ES-I3 (cell line): ENCODE data around the gene OLFML3.
"Not testable (repeated sequence)": the region's sequence is repeated elsewhere in the genome, so short reads cannot be mapped to it uniquely, and the experiment has no call there.

Source experiments
- H3K36me3 ChIP-seq: 2 replicates; pipeline ENCODE4 v1.6.1; 2013; ENCODE audit warnings: mild to moderate bottlenecking, low read length, control low read depth, moderate library complexity; ENCODE audit not compliant: insufficient read depth
- H3K4me1 ChIP-seq: 2 replicates; pipeline ENCODE4 v1.6.1; 2013; ENCODE audit warnings: mild to moderate bottlenecking, control low read depth, low read length; ENCODE audit not compliant: insufficient read depth
- H3K9ac ChIP-seq: 2 replicates; pipeline ENCODE4 v1.6.1; 2013; ENCODE audit warnings: low read depth, mild to moderate bottlenecking, low read length, moderate library complexity
- H3K9me3 ChIP-seq: 2 replicates; pipeline ENCODE4 v1.6.1; 2013; ENCODE audit warnings: mild to moderate bottlenecking, low read length, moderate library complexity; ENCODE audit not compliant: control insufficient read depth, insufficient read depth

The OLFML3 gene

GRCh38 chr1:114009393-114009792 is 30.1 kb downstream of the OLFML3 start:
- no peak overlapping the region for H3K9ac ChIP-seq
- no peaks in the 10 kb centered on the region for H3K36me3 ChIP-seq
- H3K4me1 ChIP-seq = peaks cover 7% of the 10 kb centered on the region; the same call in 1 of the 2 replicates
- 0 out of 2 replicates have a peak, but pooled peaks cover 3% of the 10 kb centered on the region for H3K9me3 ChIP-seq

DNA sequence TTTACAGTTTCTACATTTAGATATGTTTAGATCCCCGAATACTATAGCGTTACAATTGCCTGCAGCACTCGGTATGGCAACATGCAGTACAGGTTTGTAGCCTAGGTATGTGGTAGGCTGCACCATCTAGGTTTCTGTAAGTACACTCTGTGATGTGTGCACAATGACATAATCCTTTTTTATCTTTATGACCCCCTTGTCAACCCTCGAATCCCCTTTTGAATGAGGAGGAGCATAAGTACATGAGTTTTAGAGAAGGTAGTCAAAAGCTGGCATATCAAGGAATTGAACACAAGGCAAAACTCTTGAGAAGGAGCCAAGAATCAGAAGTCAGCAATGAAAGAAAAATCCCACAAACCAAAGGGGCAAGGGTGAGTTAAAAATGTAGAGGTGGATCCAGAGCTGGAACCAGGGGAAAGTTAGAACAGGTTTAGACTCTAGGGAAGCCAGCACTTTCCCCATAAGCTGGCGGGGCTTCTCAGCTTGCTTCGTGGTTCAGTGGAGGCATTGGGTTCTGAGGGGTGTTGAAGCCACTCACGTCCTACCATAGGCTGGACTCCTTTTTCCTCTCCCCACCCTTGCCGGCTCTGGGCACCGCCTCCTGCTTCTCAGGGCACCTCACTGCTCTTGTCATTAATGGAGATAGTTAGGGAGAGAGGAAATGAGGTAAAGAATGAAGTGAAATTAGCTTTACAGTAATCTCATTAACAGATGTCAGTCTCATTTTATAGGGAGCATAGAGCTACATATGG is 31.3 kb downstream of the OLFML3 start:
- Histone ChIP-seq H3K9ac (no peak overlapping the region), H3K4me1 (peaks cover 7% of the 10 kb centered on the region; the same call in 1 of the 2 replicates), H3K36me3 (no peaks in the 10 kb centered on the region; the same call in 1 of the 2 replicates), H3K9me3 (no peaks in the 10 kb centered on the region)

DNA sequence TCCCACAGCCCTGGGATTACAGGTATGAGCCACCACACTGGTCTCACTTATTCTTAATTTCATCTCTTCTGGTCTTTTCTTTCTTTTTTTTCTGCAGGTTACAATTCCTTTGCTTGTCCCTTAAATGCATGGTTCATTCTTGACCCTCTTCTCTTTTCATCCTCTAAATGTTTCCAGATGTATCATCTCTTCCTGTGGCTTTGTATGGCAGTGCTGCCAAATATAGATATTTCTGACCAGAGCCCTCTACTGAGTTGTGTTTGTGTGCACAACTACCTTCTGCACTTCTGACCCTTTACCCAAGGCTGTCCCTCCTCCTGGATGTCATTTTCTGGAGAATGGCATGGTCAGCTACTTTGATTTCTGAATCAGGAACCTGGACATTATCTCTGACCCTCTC is 32.5 kb downstream of the OLFML3 start:
- no peaks in the 10 kb centered on the region for H3K9me3 ChIP-seq

GRCh38 chr1:114015075-114015474 is 35.8 kb downstream of the OLFML3 start:
- Histone ChIP-seq H3K9me3 (peaks cover 9% of the 10 kb centered on the region), H3K9ac (no peak overlapping the region), H3K4me1 (no peaks in the 10 kb centered on the region)

More for the DNA sequence above, 32.5 kb downstream of the OLFML3 start:
- no peaks in the 10 kb centered on the region; the same call in 1 of the 2 replicates for H3K36me3 ChIP-seq
- H3K9ac ChIP-seq = no peak overlapping the region
- H3K4me1 ChIP-seq = peaks cover 7% of the 10 kb centered on the region; the same call in 1 of the 2 replicates

DNA sequence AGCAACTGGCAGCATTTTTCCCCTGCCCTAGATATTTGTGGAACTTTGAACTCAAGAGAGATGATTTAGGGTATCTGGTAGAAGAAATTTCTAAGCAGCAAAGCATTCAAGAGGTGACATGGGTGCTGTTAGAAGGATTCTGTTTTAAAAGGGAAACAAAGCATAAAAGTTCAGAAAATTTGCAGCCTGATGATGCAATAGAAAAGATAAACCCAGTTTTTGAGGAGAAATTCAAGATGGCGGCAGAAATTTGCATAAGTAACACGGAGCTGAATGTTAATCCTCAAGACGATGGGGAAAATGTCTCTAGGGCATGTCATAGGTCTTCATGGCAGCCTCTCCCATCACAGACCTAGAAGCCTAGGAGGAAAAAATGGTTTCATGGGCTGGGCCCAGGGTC is 40.5 kb downstream of the OLFML3 start:
- H3K9ac ChIP-seq, H3K9me3 ChIP-seq, H3K4me1 ChIP-seq: not testable (repeated sequence)
- peaks cover 15% of the 10 kb centered on the region for H3K36me3 ChIP-seq

More at GRCh38 chr1:114015075-114015474, 35.8 kb downstream of the OLFML3 start:
- H3K36me3 ChIP-seq = peaks cover 10% of the 10 kb centered on the region

GRCh38 chr1:114021665-114022099 is 42.4 kb downstream of the OLFML3 start:
- H3K9me3 ChIP-seq = peaks cover 9% of the 10 kb centered on the region
- H3K9ac ChIP-seq = no peak overlapping the region
- peaks cover 15% of the 10 kb centered on the region for H3K36me3 ChIP-seq
- H3K4me1 ChIP-seq = peaks cover 6% of the 10 kb centered on the region; the same call in 1 of the 2 replicates

DNA sequence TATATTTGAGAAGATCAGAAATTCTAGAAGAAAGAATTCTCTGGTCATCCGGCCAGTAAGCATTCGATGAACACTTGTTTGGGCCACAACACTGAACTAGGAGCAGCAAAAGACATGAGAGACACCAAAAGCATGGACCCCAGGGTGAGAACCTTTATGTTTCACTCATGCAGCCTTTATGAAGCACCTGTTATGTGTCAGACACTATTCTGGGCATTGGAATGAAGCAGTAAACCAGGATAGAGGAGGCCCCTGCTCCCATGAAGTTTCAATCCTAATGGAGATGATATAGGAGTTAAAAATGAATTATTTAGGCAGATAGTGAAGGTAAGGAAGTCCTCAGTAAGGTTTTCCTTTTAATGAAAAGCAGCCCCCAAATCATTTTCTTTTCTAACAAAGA is 43.6 kb downstream of the OLFML3 start:
- Histone ChIP-seq H3K9ac (no peak overlapping the region), H3K4me1 (peaks cover 6% of the 10 kb centered on the region; the same call in 1 of the 2 replicates), H3K36me3 (peaks cover 15% of the 10 kb centered on the region), H3K9me3 (peaks cover 9% of the 10 kb centered on the region)

DNA sequence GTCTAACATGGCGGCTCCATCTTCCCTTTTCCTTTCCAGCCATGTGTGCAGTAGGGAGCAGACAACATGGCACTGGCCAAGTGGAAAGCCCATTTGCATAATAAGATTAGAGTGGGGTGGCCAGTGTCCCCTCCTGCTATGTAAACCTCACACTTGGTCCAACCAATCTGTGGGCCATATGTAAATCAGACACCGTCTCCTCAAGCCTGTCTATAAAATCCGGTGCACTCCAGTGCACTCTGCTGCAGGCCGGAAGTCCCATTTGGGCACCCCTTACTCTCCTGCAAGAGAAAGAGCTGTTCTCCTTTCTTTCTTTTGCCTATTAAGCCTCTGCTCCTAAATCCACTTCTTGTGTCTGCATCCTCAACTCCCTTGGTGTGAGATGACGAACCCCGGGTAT is 44.1 kb downstream of the OLFML3 start:
- no peak overlapping the region for H3K9ac ChIP-seq
- H3K4me1 ChIP-seq = peaks cover 6% of the 10 kb centered on the region; the same call in 1 of the 2 replicates
- peaks cover 14% of the 10 kb centered on the region for H3K36me3 ChIP-seq
- H3K9me3 ChIP-seq = peaks cover 9% of the 10 kb centered on the region

GRCh38 chr1:114024049-114024448 is 44.8 kb downstream of the OLFML3 start:
- peaks cover 6% of the 10 kb centered on the region; the same call in 1 of the 2 replicates for H3K4me1 ChIP-seq
- H3K36me3 ChIP-seq = peaks cover 8% of the 10 kb centered on the region; the same call in 1 of the 2 replicates
- H3K9ac ChIP-seq = no peak overlapping the region
- peaks cover 6% of the 10 kb centered on the region for H3K9me3 ChIP-seq

DNA sequence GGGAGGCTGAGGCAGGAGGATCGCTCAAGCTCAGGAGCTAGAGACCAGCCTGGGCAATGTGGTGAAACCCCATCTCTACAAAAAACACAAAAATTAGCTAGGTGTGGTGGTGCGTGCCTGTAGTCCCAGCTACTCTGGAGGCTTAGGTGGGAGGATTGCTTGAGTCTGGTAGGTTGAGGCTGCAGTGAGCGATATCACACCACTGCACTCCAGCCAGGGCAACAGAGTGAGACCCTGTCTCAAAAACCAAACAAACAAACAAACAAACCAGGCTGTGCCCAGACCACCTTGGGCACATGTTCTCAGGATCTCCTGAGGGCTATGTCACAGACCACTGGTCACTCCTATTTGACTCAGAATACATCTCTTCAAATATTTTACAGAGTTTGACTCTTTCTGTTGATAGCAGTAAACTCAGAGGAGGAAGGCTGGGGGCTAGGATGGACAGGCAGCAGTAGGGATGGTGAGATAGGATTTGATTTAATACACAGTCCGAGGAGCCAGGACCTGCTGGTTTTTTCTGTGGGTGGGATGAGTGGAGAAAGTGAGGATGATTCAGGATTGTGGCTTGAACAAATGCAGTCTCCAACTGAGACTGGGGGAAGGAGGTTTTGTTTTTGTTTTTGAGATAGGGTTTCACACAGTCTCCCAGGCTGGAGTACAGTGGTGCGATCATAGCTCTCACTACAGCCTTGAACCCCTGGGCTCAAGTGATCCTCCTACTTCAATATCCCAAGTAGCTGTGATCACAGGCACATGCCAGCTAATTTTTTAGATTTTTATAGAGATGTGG is 46.5 kb downstream of the OLFML3 start:
- Histone ChIP-seq H3K9me3 (no peaks in the 10 kb centered on the region), H3K9ac (no peak overlapping the region), H3K36me3 (peaks cover 5% of the 10 kb centered on the region; the same call in 1 of the 2 replicates), H3K4me1 (peaks cover 10% of the 10 kb centered on the region)

- Histone ChIP-seq H3K36me3 (peaks cover 2% of the 10 kb centered on the region; the same call in 1 of the 2 replicates), H3K9ac (no peak overlapping the region), H3K4me1 (peaks cover 10% of the 10 kb centered on the region), H3K9me3 (no peaks in the 10 kb centered on the region)
Measured at GRCh38 chr1:114026797-114027196, 47.5 kb downstream of the OLFML3 start.
